Activated CD8-positive, alpha-beta memory T cell treated with anti-CD3 and anti-CD28 coated beads for 48 hours (primary cell): Measurements from ENCODE around the gene ARID1B.

Source experiments
- DNase-seq, 3 experiments: peaks; one replicate each; pipeline ENCODE4 v3.0.0-alpha.2; 2020; ENCODE audit warnings: low read depth in 2 of 3, low spot score in 2 of 3

Gene ARID1B

GRCh38 chr6:157219201-157220200 is 442.3 kb downstream of the ARID1B start:
- no peak for DNase-seq

GRCh38 chr6:157220485-157220884 is 443.3 kb downstream of the ARID1B start:
- DNase-seq, result no peak

GRCh38 chr6:157221049-157221816 is 444.1 kb downstream of the ARID1B start:
- DNase-seq, result peak; percentile 45 to 78 (median 70)

- no peak for DNase-seq
These were observed 444.6 kb downstream of the ARID1B start for GRCh38 chr6:157221817-157222175.

GRCh38 chr6:157222201-157222981 is 445.2 kb downstream of the ARID1B start:
- DNase-seq, result no peak

- DNase-seq, result no peak
These were observed 445.8 kb downstream of the ARID1B start for GRCh38 chr6:157223021-157223430.

- DNase-seq, result no peak
These were observed 446.3 kb downstream of the ARID1B start for GRCh38 chr6:157223511-157223910.

- DNase-seq, result no peak
These were observed 447.2 kb downstream of the ARID1B start for GRCh38 chr6:157224178-157224950.

- DNase-seq, result no peak
These were observed 447.9 kb downstream of the ARID1B start for GRCh38 chr6:157224951-157225574.

GRCh38 chr6:157225575-157225995 is 448.4 kb downstream of the ARID1B start:
- DNase-seq, result no peak

GRCh38 chr6:157226026-157226625 is 448.9 kb downstream of the ARID1B start:
- DNase-seq, result no peak

GRCh38 chr6:157226761-157227160 is 449.6 kb downstream of the ARID1B start:
- no peak for DNase-seq

GRCh38 chr6:157227202-157228166 is 450.3 kb downstream of the ARID1B start:
- DNase-seq, result no peak

GRCh38 chr6:157228426-157229131 is 451.4 kb downstream of the ARID1B start:
- DNase-seq, result no peak

GRCh38 chr6:157229132-157229618 is 452.0 kb downstream of the ARID1B start:
- no peak for DNase-seq

GRCh38 chr6:157229713-157230112 is 452.5 kb downstream of the ARID1B start:
- no peak for DNase-seq

GRCh38 chr6:157230910-157231309 is 453.7 kb downstream of the ARID1B start:
- DNase-seq, result no peak
